MM.1S (cell line): ENCODE measurements around the gene TSGA10.

Source experiments
- DNase-seq: peaks from one replicate; pipeline ENCODE4 v3.0.0-alpha.2; 2015
- H2AFZ ChIP-seq: fragments of 300-600 bp; sonication (generic); 2 replicates; pipeline ENCODE4 v1.6.0; 2016; ENCODE audit warnings: antibody characterized with exemption, low read length
- H3F3A ChIP-seq: fragments of 300-600 bp; sonication (generic); 2 replicates; pipeline ENCODE4 v1.6.1; 2016; ENCODE audit warnings: mild to moderate bottlenecking, antibody characterized with exemption, low read length, moderate library complexity, mixed read lengths; ENCODE audit not compliant: insufficient read depth
- H3K27ac ChIP-seq: fragments of 300-600 bp; sonication (generic); 2 replicates; pipeline ENCODE4 v1.5.1; 2016; ENCODE audit warnings: mild to moderate bottlenecking, low read length
- H3K27me3 ChIP-seq: fragments of 300-600 bp; sonication (generic); replicated peaks from 2 replicates; pipeline ENCODE4 v1.6.0; 2016; ENCODE audit warnings: low read length; ENCODE audit not compliant: insufficient read depth
- H3K36me3 ChIP-seq: fragments of 300-600 bp; sonication (generic); replicated peaks from 2 replicates; pipeline ENCODE4 v1.6.1; 2016; ENCODE audit warnings: mild to moderate bottlenecking, low read length, mixed read lengths; ENCODE audit not compliant: insufficient read depth
- H3K4me1 ChIP-seq: fragments of 300-600 bp; sonication (generic); 2 replicates; pipeline ENCODE4 v1.6.1; 2016; ENCODE audit warnings: low read length, mixed read lengths
- H3K4me2 ChIP-seq: fragments of 300-600 bp; sonication (generic); 2 replicates; pipeline ENCODE4 v1.6.0; 2016; ENCODE audit warnings: low read depth, low read length
- H3K4me3 ChIP-seq: fragments of 300-600 bp; sonication (generic); 2 replicates; pipeline ENCODE4 v1.5.1; 2016; ENCODE audit warnings: low read length, mixed read lengths
- H3K79me2 ChIP-seq: fragments of 300-600 bp; sonication (generic); 2 replicates; pipeline ENCODE4 v1.6.1; 2016; ENCODE audit warnings: mixed run types, low read length, mixed read lengths
- H3K9ac ChIP-seq: fragments of 300-600 bp; sonication (generic); 2 replicates; pipeline ENCODE4 v1.6.1; 2016; ENCODE audit warnings: low read length, mixed read lengths
- H3K9me2 ChIP-seq: fragments of 300-600 bp; sonication (generic); replicated peaks from 2 replicates; pipeline ENCODE4 v1.6.1; 2016; ENCODE audit warnings: mild to moderate bottlenecking, low read length, mixed read lengths; ENCODE audit not compliant: insufficient read depth
- H3K9me3 ChIP-seq: fragments of 300-600 bp; sonication (generic); replicated peaks from 2 replicates; pipeline ENCODE4 v1.6.1; 2016; ENCODE audit warnings: mild to moderate bottlenecking, low read length, mixed read lengths; ENCODE audit not compliant: insufficient read depth
- H4K20me1 ChIP-seq: fragments of 300-600 bp; sonication (generic); 2 replicates; pipeline ENCODE4 v1.6.1; 2016; ENCODE audit warnings: mild to moderate bottlenecking, low read length, moderate library complexity, mixed read lengths; ENCODE audit not compliant: insufficient read depth
- EZH2 ChIP-seq: fragments of 300-600 bp; sonication (generic); optimal IDR thresholded peaks from 2 replicates; pipeline ENCODE3; 2017; ENCODE audit warnings: low read depth, mild to moderate bottlenecking, antibody characterized with exemption, low read length, mixed read lengths
- EZH2phosphoT487 ChIP-seq: fragments of 300-600 bp; sonication (generic); IDR thresholded peaks from 2 replicates; pipeline ENCODE4 v1.6.1; 2018; ENCODE audit warnings: antibody characterized with exemption, low read length
- TF ChIP-seq, protein P1 (sequence below): fragments of 300-600 bp; sonication (generic); IDR thresholded peaks from 2 replicates; pipeline ENCODE4 v1.5.1; 2016; ENCODE audit warnings: antibody characterized with exemption, low read length, mixed read lengths

The TSGA10 gene

DNA sequence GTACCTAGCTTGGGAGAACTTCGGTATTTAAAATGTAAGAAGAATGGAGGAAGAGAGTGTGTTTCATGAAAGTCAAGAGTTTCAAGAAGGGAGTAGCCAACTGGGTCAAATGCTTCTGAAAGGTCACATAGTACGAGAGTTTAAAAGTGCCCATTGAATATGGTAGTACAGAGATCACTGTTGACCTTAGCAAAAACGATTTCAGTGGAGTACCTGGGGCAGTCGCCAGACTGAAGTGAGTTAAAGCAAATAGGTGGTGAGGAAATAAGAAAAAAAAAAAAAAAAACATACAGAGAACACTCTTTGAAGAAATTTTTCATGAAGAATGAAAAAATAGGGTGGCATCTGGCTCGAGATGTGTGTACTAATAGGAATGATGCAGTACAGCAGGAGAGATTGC, 11.5 kb upstream of the TSGA10 start:
- H3K36me3 ChIP-seq, result peaks cover 2% of the 10 kb centered on the region; the same call in 1 of the 2 replicates
- H3F3A ChIP-seq, result 0 out of 2 replicates have a peak, but pooled peaks cover 3% of the 10 kb centered on the region
- no peaks in the 10 kb centered on the region for H4K20me1 ChIP-seq
- TF ChIP-seq EZH2 (no peak), EZH2phosphoT487 (no peak)
- TF ChIP-seq, protein P1, sequence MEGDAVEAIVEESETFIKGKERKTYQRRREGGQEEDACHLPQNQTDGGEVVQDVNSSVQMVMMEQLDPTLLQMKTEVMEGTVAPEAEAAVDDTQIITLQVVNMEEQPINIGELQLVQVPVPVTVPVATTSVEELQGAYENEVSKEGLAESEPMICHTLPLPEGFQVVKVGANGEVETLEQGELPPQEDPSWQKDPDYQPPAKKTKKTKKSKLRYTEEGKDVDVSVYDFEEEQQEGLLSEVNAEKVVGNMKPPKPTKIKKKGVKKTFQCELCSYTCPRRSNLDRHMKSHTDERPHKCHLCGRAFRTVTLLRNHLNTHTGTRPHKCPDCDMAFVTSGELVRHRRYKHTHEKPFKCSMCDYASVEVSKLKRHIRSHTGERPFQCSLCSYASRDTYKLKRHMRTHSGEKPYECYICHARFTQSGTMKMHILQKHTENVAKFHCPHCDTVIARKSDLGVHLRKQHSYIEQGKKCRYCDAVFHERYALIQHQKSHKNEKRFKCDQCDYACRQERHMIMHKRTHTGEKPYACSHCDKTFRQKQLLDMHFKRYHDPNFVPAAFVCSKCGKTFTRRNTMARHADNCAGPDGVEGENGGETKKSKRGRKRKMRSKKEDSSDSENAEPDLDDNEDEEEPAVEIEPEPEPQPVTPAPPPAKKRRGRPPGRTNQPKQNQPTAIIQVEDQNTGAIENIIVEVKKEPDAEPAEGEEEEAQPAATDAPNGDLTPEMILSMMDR, result no peak
- H3K4me2 ChIP-seq, result no peak overlapping the region
- no peaks in the 10 kb centered on the region for H3K9me2 ChIP-seq
- no peaks in the 10 kb centered on the region for H3K27me3 ChIP-seq
- no peak overlapping the region for H3K27ac ChIP-seq
- DNase-seq, result no peak
- H3K4me3 ChIP-seq, result no peak overlapping the region
- no peak overlapping the region for H3K9ac ChIP-seq
- H3K4me1 ChIP-seq, result no peaks in the 10 kb centered on the region; the same call in 1 of the 2 replicates
- no peak overlapping the region for H2AFZ ChIP-seq
- no peaks in the 10 kb centered on the region for H3K79me2 ChIP-seq
- no peaks in the 10 kb centered on the region for H3K9me3 ChIP-seq

- no peaks in the 10 kb centered on the region for H3K9me3 ChIP-seq
- no peak overlapping the region for H2AFZ ChIP-seq
- no peaks in the 10 kb centered on the region for H3K9me2 ChIP-seq
- H4K20me1 ChIP-seq, result no peaks in the 10 kb centered on the region
- peaks cover 4% of the 10 kb centered on the region; the same call in 1 of the 2 replicates for H3F3A ChIP-seq
- H3K27ac ChIP-seq, result no peak overlapping the region
- no peaks in the 10 kb centered on the region for H3K36me3 ChIP-seq
- peaks cover 3% of the 10 kb centered on the region; the same call in 1 of the 2 replicates for H3K4me1 ChIP-seq
- peaks cover 9% of the 10 kb centered on the region; the same call in 1 of the 2 replicates for H3K79me2 ChIP-seq
- TF ChIP-seq EZH2 (no peak), EZH2phosphoT487 (no peak)
- TF ChIP-seq, protein P1, result no peak
- no peak overlapping the region for H3K4me3 ChIP-seq
- no peak for DNase-seq
- H3K4me2 ChIP-seq, result no peak overlapping the region
- H3K27me3 ChIP-seq, result no peaks in the 10 kb centered on the region
- no peak overlapping the region for H3K9ac ChIP-seq
Measured at GRCh38 chr2:99159594-99159993, 4.9 kb upstream of the TSGA10 start.

DNA sequence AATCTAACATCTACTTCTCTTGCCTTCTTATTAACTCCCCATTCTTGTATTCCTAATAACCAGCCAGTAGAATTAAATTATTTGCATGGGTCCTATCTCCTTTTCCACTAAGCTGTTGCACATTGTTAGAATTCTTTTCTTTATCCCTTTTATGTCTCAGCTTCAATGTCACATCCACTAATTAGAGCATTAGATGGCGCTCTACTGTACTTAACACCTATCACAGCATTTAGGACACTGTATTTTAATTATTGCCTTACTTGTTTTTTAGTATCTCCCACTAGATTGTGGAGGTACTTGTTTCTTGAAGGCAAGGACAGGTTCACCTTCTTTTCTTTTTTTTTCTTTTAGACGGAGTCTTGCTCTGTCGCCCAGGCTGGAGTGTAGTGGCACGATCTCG, 3.9 kb upstream of the TSGA10 start:
- no peaks in the 10 kb centered on the region for H3K9me2 ChIP-seq
- no peak overlapping the region for H3K4me2 ChIP-seq
- no peak overlapping the region for H3K27ac ChIP-seq
- peaks cover 5% of the 10 kb centered on the region; the same call in 1 of the 2 replicates for H3F3A ChIP-seq
- no peak overlapping the region for H2AFZ ChIP-seq
- H3K4me3 ChIP-seq, result no peak overlapping the region
- peaks cover 19% of the 10 kb centered on the region; the same call in 1 of the 2 replicates for H3K79me2 ChIP-seq
- TF ChIP-seq EZH2phosphoT487 (no peak), EZH2 (no peak)
- TF ChIP-seq, protein P1, result peak; percentile 10; the same call in 1 of the 2 replicates
- no peaks in the 10 kb centered on the region for H3K27me3 ChIP-seq
- peaks cover 10% of the 10 kb centered on the region for H3K4me1 ChIP-seq
- no peaks in the 10 kb centered on the region for H3K9me3 ChIP-seq
- H4K20me1 ChIP-seq, result no peaks in the 10 kb centered on the region
- H3K9ac ChIP-seq, result no peak overlapping the region
- DNase-seq, result no peak
- H3K36me3 ChIP-seq, result no peaks in the 10 kb centered on the region
